GM12878 (cell line): ENCODE results near the gene RFPL1. TPM values are rescaled to one million over a fixed set of nuclear protein-coding genes. Genes with fewer than 3 reads are reported as not detected.

Experiments
- CBFB ChIP-seq: IDR thresholded peaks from 2 replicates; pipeline ENCODE4 v1.6.1; 2016; ENCODE audit warnings: antibody characterized with exemption, low read depth
- CEBPZ ChIP-seq: fragments of 150-350 bp; IDR thresholded peaks from 2 replicates; pipeline ENCODE4 v1.6.1; 2016; ENCODE audit warnings: low read depth, low read length
- EED ChIP-seq: sonication (generic); IDR thresholded peaks from 2 replicates; pipeline ENCODE4 v1.6.1; 2016; ENCODE audit warnings: antibody characterized with exemption, low read depth
- GATAD2B ChIP-seq: fragments of 450-650 bp; conservative IDR thresholded peaks from 2 replicates; pipeline ENCODE4 v1.6.1; 2017; ENCODE audit warnings: low read depth, mild to moderate bottlenecking, moderate library complexity
- IKZF1 ChIP-seq: fragments of 450-650 bp; conservative IDR thresholded peaks from 2 replicates; pipeline ENCODE4 v1.6.1; 2017; ENCODE audit warnings: antibody characterized with exemption, mild to moderate bottlenecking
- IKZF2 ChIP-seq, 2 experiments: fragments of 450-650 bp; IDR thresholded peaks; 2 replicates each; pipeline ENCODE4 v1.6.1; 2017; ENCODE audit warnings: mild to moderate bottlenecking in 2 of 2, moderate library complexity in 2 of 2
- MTA2 ChIP-seq: fragments of 450-650 bp; IDR thresholded peaks from 2 replicates; pipeline ENCODE4 v1.6.1; 2016; ENCODE audit warnings: low read depth, mild to moderate bottlenecking, moderate library complexity
- PAX5 ChIP-seq: IDR thresholded peaks from 2 replicates; pipeline ENCODE4 v1.6.1; 2011; ENCODE audit warnings: low read depth, low read length, borderline replicate concordance
- PML ChIP-seq: IDR thresholded peaks from 2 replicates; pipeline ENCODE4 v1.6.1; 2012; ENCODE audit warnings: low read length, inconsistent platforms
- RFX5 ChIP-seq: IDR thresholded peaks from 2 replicates; pipeline ENCODE4 v1.6.1; 2011; ENCODE audit warnings: low read depth, low read length, improper control_type of control experiment
- RUNX3 ChIP-seq: IDR thresholded peaks from 2 replicates; pipeline ENCODE4 v1.6.1; 2012; ENCODE audit warnings: low read length, inconsistent platforms
- polyA plus RNA-seq, 11 experiments: library from polyadenylated mRNA; depleted of rRNA in 4 of 11; unstranded in 6 of 11; stranded (reverse) in 5 of 11; fragments of >200 nt; fragmentation: Nextera tagmentation in 4 of 11; fragmentation: Illumina TruSeq in 1 of 11; extraction: Ambion mirVana in 4 of 11; extraction: Trizol in 1 of 11; gene quantifications; 1 replicate in 1 of 11; 2 replicates in 10 of 11; pipeline versions ENCODE4 v1.2.1 to v1.2.3, GENCODE V29; 2011 to 2016; ENCODE audit warnings: inconsistent platforms in 2 of 11, missing spikeins in 2 of 11, low read depth in 1 of 11
- total RNA-seq, 4 experiments: library from RNA; depleted of rRNA in 3 of 4; stranded (reverse); fragments of >200 nt in 3 of 4; fragmentation: Illumina TruSeq in 1 of 4; extraction: Trizol in 1 of 4; gene quantifications; 2 replicates each; pipeline versions ENCODE4 v1.2.1 to v1.2.3, GENCODE V29; 2013 to 2021
- TF ChIP-seq, protein P1 (sequence below): fragments of 450-650 bp; IDR thresholded peaks from 2 replicates; pipeline ENCODE4 v1.6.1; 2017; ENCODE audit warnings: low read depth, mild to moderate bottlenecking, moderate library complexity

Gene RFPL1
- total and polyA plus RNA-seq, 10 of the 15 experiments (the other 5 are each of a cell fraction or from before 2014, with no cell fraction given) = 0.13 TPM; not detected in 9

- TF ChIP-seq, protein P1, sequence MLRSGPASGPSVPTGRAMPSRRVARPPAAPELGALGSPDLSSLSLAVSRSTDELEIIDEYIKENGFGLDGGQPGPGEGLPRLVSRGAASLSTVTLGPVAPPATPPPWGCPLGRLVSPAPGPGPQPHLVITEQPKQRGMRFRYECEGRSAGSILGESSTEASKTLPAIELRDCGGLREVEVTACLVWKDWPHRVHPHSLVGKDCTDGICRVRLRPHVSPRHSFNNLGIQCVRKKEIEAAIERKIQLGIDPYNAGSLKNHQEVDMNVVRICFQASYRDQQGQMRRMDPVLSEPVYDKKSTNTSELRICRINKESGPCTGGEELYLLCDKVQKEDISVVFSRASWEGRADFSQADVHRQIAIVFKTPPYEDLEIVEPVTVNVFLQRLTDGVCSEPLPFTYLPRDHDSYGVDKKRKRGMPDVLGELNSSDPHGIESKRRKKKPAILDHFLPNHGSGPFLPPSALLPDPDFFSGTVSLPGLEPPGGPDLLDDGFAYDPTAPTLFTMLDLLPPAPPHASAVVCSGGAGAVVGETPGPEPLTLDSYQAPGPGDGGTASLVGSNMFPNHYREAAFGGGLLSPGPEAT = peak; percentile 56; the same call in 1 of the 2 replicates
- TF ChIP-seq MTA2 (peak; percentile 71), EED (no peak), IKZF2 (IDR thresholded peaks at IDR 0.05) (peak; percentile 73 to 85), RFX5 (no peak), CEBPZ (no peak), IKZF1 (peak; percentile 91), PML (no peak), CBFB (no peak), RUNX3 (no peak), GATAD2B (0 out of 2 replicates have a peak, but pooled peaks have one; percentile 24), PAX5 (no peak)
Measured at GRCh38 chr22:29393019-29393608, 45.3 kb upstream of the RFPL1 start (continued).
